BJ (cell line): ENCODE data around the gene PIP4K2A. TPM values are rescaled to one million over a fixed set of nuclear protein-coding genes. Genes with fewer than 3 reads are reported as not detected.
A peak's percentile ranks its signal among the peaks of the same experiment; 100 is the strongest.

Experiments used
- CTCF ChIA-PET: fragments of 350-600 bp; formaldehyde crosslinking; extraction: SDS; loops from one replicate; lab custom pipeline; 2021; ENCODE audit warnings: antibody characterized with exemption, inconsistent platforms; lab: Yijun Ruan, JAX
- POLR2A ChIA-PET: fragments of 300-600 bp; sonication (Branson Sonifier 250); formaldehyde crosslinking; extraction: SDS; loops from one replicate; lab custom pipeline; 2021; ENCODE audit warnings: antibody characterized with exemption; lab: Charles Lee
- DNase-seq: peaks from one replicate; pipeline ENCODE4 v3.0.0-alpha.2; 2011; ENCODE audit warnings: low read depth
- H3K27me3 ChIP-seq: 2 replicates; pipeline ENCODE4 v1.6.0; 2011; ENCODE audit warnings: low read length; ENCODE audit not compliant: control insufficient read depth, insufficient read depth
- H3K36me3 ChIP-seq: 2 replicates; pipeline ENCODE4 v1.5.1; 2011; ENCODE audit warnings: low read length; ENCODE audit not compliant: control insufficient read depth, insufficient read depth
- H3K4me3 ChIP-seq: 2 replicates; pipeline ENCODE4 v1.5.1; 2011; ENCODE audit warnings: low read depth, mild to moderate bottlenecking, control low read depth, low read length
- CTCF ChIP-seq: IDR thresholded peaks from 2 replicates; pipeline ENCODE4 v1.5.1; 2011; ENCODE audit warnings: low read depth, mild to moderate bottlenecking, control low read depth, inconsistent platforms, low read length, moderate library complexity; ENCODE audit not compliant: insufficient read depth
- polyA plus RNA-seq: library from polyadenylated mRNA; depleted of rRNA; stranded (reverse); fragments of >200 nt; gene quantifications from 2 replicates; pipeline ENCODE4 v1.2.3, GENCODE V29; 2011

The PIP4K2A gene
- polyA plus RNA-seq, 1 experiment, result 17.3 TPM

DNA sequence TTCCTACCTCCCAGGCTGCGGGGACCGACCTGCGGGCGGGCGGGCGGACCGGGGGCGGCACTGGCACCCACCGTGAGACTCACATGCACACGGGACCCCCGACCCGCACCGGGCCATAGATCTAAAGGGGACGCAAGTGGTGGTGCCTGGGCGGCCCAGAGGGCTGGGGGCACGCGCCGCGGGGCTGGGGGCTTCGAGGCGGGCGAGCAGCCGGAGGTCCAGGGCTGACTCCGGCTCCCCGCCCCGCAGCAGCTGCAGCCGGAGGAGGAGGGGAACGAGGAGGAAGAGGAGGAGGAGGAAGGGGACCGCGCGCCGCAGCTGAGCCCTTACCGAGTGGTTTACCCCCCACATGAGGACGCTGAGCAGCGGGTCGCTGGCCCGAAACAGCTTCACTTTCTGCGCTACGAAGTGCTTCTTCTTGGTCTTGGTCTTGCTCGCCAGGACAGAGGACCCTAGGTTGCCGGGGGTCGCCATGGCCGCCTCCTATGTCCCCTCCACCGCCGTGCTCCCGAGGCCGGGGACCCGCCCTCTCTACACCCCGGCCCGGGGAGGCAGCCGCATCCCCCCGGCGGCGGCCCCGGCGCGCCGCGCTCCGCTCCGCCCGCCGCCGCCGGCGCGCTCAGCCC lies 412 bp downstream of the PIP4K2A start:
- DNase-seq, result no peak
- H3K27me3 ChIP-seq, result no peaks in the 10 kb centered on the region
- CTCF ChIA-PET, result interaction anchor here (2.0 kb wide), 1 partner anchor 129 kb away, joined by 4 read pairs; no protein-coding TSS in a partner anchor
- TF ChIP-seq CTCF, result no peak
- peak overlapping the region; percentile 94 for H3K4me3 ChIP-seq
- no peaks in the 10 kb centered on the region for H3K36me3 ChIP-seq
- POLR2A ChIA-PET, result no interaction called here

DNA sequence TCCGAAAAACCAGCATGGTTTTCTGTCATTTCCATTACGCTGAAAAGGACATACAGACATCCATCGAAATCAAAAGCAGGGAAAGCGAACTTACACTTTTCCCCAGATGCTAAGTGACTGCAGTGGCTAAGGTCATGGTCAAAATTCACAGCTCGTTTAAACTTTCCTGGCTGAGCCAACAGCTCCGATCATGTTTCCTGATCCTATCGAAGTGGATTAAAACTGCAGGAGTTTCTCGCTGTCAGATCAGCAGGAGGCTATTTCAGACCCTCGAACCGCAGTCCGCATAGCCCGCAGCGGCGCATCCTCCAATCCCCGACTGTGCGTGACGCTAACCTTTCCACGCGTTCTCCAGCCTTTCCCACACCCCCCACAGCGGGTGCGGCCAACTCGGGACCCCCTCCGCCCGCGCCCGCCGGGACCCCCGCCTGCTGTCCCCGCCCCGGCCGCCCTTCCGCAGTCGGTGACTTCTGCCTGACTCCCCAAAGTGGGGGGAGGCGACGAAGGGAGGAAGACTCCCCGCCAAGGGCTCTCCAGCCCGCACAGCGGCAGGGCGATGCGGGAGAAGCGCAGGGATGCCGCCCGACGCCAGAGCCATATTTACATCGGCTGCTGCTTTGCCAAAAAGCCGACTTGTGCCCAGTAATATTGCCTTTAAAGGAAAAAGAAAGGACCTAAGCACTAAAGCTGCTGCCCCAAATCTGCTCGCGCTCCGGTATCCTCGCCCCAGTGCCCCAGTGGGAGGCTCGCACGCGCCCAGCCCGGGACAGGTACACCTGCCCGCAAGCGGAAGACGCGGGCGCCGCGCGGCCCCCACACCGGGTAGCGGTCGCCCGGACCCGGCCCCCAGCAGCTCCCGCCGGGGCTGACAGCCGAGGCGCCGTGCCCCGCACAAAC lies 1.2 kb downstream of the PIP4K2A start:
- H3K27me3 ChIP-seq, result no peaks in the 10 kb centered on the region
- H3K36me3 ChIP-seq, result no peaks in the 10 kb centered on the region
- CTCF ChIA-PET, result interaction anchor here (0.7 to 0.9 kb wide), 2 partner anchors 102 to 278 kb away, joined by 4 read pairs; no protein-coding TSS in a partner anchor
- DNase-seq, result no peak
- peak overlapping the region; percentile 94 for H3K4me3 ChIP-seq
- TF ChIP-seq CTCF, result no peak
- POLR2A ChIA-PET, result no interaction called here

GRCh38 chr10:22712211-22712955 lies 2.0 kb downstream of the PIP4K2A start:
- ChIA-PET CTCF (interaction anchor here (0.7 to 0.9 kb wide), 3 partner anchors 101 to 279 kb away, joined by 3 to 4 read pairs (median 4); no protein-coding TSS in a partner anchor), POLR2A (no interaction called here)
- peak overlapping the region; percentile 94 for H3K4me3 ChIP-seq
- H3K36me3 ChIP-seq, result no peaks in the 10 kb centered on the region
- H3K27me3 ChIP-seq, result no peaks in the 10 kb centered on the region
- DNase-seq, result no peak
- no peak for TF ChIP-seq CTCF

DNA sequence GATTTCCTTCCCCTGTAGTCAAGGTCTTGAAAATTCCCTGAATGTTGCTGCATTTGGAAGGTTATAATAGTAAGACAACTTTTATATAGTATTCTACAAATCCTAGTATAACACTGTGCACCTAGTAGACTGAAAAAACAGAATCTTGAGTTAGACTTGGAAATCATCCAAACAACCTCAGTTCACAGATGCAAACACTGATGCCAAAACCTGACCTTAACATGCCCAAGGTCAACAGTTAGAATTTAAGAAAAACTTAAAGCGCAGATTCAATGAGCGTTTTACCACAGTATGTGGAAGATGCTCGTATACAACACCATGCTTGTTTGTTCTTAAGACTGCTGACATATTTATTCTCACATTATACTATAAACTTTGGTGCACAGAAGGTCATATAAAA lies 3.0 kb downstream of the PIP4K2A start:
- Histone ChIP-seq H3K27me3 (no peaks in the 10 kb centered on the region), H3K36me3 (no peaks in the 10 kb centered on the region), H3K4me3 (no peak overlapping the region)
- CTCF ChIA-PET, result no interaction called here
- POLR2A ChIA-PET, result no interaction called here
- no peak for TF ChIP-seq CTCF
- DNase-seq, result no peak
